ENCODE data around the gene NFYA. TPM values are rescaled to one million over a fixed set of nuclear protein-coding genes. Genes with fewer than 3 reads are reported as not detected.

Gene NFYA
- total and polyA plus RNA-seq, 12 donors: 6.4 to 21.4 (median 13.7) TPM

- DNase-seq: no peak
- intact Hi-C loops (cut with DNase I): no loop called here
- 81 to 94% (median 89%) methylated on average over 2 of the region's 2 CpGs for WGBS, 4 donors
- Histone ChIP-seq H3K36me3 (replicated peaks in 1 of 2) (peaks cover 0 to 15% of the 10 kb centered on the region in 2 donors), H3K4me3 (no peak overlapping the region), H3K27me3 (no peaks in the 10 kb centered on the region), H3K27ac (no peak overlapping the region), H3K9me3 (replicated peaks in 1 of 3) (no peaks in the 10 kb centered on the region), H3K4me1 (replicated peaks in 1 of 2) (no peaks in the 10 kb centered on the region)
- TF ChIP-seq POLR2A (IDR thresholded peaks at IDR 0.05): no peak
- no peak for TF ChIP-seq CTCF (IDR thresholded peaks at IDR 0.05)
Measured at GRCh38 chr6:41063884-41064285, 8.9 kb upstream of the NFYA start.

GRCh38 chr6:41064841-41065240 is 7.9 kb upstream of the NFYA start:
- H3K4me3 ChIP-seq: no peak overlapping the region
- no peaks in the 10 kb centered on the region for H3K27me3 ChIP-seq
- H3K27ac ChIP-seq: no peak overlapping the region
- TF ChIP-seq POLR2A (IDR thresholded peaks at IDR 0.05): no peak
- TF ChIP-seq CTCF (IDR thresholded peaks at IDR 0.05): no peak
- DNase-seq: no peak
- peaks cover 0 to 21% of the 10 kb centered on the region in 2 donors for H3K36me3 ChIP-seq (replicated peaks in 1 of 2)
- H3K4me1 ChIP-seq (replicated peaks in 1 of 2): no peaks in the 10 kb centered on the region
- WGBS, 4 donors: 86 to 89% (median 88%) methylated on average over 5 of the region's 5 CpGs
- H3K9me3 ChIP-seq (replicated peaks in 1 of 3): no peaks in the 10 kb centered on the region
- intact Hi-C loops (cut with DNase I): loop anchor here in 1 of 2 donors (5.0 kb wide), 1 partner anchor 58 kb away; no protein-coding TSS in a partner anchor

- Histone ChIP-seq H3K4me1 (replicated peaks in 1 of 2) (peaks cover 1 to 4% of the 10 kb centered on the region in 2 donors), H3K4me3 (no peak overlapping the region), H3K27ac (no peak overlapping the region), H3K27me3 (no peaks in the 10 kb centered on the region), H3K9me3 (replicated peaks in 1 of 3) (no peaks in the 10 kb centered on the region), H3K36me3 (replicated peaks in 1 of 2) (peaks cover 0 to 21% of the 10 kb centered on the region in 2 donors)
- intact Hi-C loops (cut with DNase I): loop anchor here in 1 of 2 donors (5.0 kb wide), 1 partner anchor 58 kb away; no protein-coding TSS in a partner anchor
- DNase-seq: no peak
- 90 to 100% (median 93%) methylated on average over 2 of the region's 2 CpGs for WGBS, 4 donors
- no peak for TF ChIP-seq POLR2A (IDR thresholded peaks at IDR 0.05)
- TF ChIP-seq CTCF (IDR thresholded peaks at IDR 0.05): no peak
Measured at GRCh38 chr6:41065550-41066026, 7.2 kb upstream of the NFYA start.

GRCh38 chr6:41066867-41067304 is 5.9 kb upstream of the NFYA start:
- WGBS, 4 donors: 26 to 32% (median 29%) methylated on average over 3 of the region's 3 CpGs

More at GRCh38 chr6:41066867-41067304, 5.9 kb upstream of the NFYA start:
- H3K4me1 ChIP-seq (replicated peaks in 1 of 2): peaks cover 8 to 11% of the 10 kb centered on the region in 2 donors
- H3K27me3 ChIP-seq: no peaks in the 10 kb centered on the region
- peaks cover 0 to 21% of the 10 kb centered on the region in 2 donors for H3K36me3 ChIP-seq (replicated peaks in 1 of 2)
- no peaks in the 10 kb centered on the region for H3K9me3 ChIP-seq (replicated peaks in 1 of 3)
- H3K27ac ChIP-seq: no peak overlapping the region
- intact Hi-C loops (cut with DNase I): loop anchor here in 1 of 2 donors (5.0 kb wide), 1 partner anchor 60 kb away; no protein-coding TSS in a partner anchor
- no peak overlapping the region for H3K4me3 ChIP-seq
- TF ChIP-seq POLR2A (IDR thresholded peaks at IDR 0.05) (no peak), CTCF (IDR thresholded peaks at IDR 0.05) (peak; percentile 74 to 94 (median 88))
- DNase-seq: peak; percentile 67 to 93 (median 85)
